ENCODE measurements around the gene MLXIPL. TPM values are rescaled to one million over a fixed set of nuclear protein-coding genes. Genes with fewer than 3 reads are reported as not detected.

The MLXIPL gene
- total and polyA plus RNA-seq, 7 donors: 11.1 to 65.2 (median 22.9) TPM

DNA sequence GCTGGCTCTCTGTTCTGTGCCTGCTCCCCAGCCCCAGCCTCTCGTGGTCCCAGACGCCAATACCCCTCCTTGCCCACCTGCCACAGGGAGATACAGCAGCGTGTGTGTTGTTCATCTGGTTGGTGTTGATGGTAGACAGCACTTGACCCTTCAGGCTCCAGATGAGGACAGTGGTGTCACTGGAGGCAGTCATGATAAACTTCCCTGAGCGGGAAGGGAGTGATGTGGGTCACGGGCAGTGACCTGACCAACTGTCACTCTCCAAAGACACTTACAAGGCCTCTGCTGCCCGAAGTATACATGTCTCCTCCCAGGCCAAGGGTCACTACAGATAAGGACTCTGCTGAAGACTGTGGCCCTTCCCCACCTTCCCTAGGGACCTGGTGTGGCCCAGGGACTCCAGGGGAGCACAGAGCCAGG, 51.5 kb downstream of the MLXIPL start:
- WGBS, 3 donors: 78 to 89% (median 85%) methylated on average over 6 of the region's 6 CpGs
- Histone ChIP-seq H3K9me3 (no peaks in the 10 kb centered on the region), H3K4me1 (peaks cover 10% of the 10 kb centered on the region), H3K27me3 (ENCODE audit: insufficient read depth in 3 of 3, low read length in 2 of 3) (no peaks in the 10 kb centered on the region), H3K36me3 (ENCODE audit: insufficient read depth in 1 of 2, low read depth in 1 of 2) (peaks cover 18 to 72% of the 10 kb centered on the region in 2 donors), H3K4me3 (no peak overlapping the region), H3K27ac (no peak overlapping the region)
- intact Hi-C loops (cut with DNase I): no loop called here
- ATAC-seq (no peak), DNase-seq (no peak)
- TF ChIP-seq, protein P1, sequence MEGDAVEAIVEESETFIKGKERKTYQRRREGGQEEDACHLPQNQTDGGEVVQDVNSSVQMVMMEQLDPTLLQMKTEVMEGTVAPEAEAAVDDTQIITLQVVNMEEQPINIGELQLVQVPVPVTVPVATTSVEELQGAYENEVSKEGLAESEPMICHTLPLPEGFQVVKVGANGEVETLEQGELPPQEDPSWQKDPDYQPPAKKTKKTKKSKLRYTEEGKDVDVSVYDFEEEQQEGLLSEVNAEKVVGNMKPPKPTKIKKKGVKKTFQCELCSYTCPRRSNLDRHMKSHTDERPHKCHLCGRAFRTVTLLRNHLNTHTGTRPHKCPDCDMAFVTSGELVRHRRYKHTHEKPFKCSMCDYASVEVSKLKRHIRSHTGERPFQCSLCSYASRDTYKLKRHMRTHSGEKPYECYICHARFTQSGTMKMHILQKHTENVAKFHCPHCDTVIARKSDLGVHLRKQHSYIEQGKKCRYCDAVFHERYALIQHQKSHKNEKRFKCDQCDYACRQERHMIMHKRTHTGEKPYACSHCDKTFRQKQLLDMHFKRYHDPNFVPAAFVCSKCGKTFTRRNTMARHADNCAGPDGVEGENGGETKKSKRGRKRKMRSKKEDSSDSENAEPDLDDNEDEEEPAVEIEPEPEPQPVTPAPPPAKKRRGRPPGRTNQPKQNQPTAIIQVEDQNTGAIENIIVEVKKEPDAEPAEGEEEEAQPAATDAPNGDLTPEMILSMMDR (IDR thresholded peaks at IDR 0.05): no peak

DNA sequence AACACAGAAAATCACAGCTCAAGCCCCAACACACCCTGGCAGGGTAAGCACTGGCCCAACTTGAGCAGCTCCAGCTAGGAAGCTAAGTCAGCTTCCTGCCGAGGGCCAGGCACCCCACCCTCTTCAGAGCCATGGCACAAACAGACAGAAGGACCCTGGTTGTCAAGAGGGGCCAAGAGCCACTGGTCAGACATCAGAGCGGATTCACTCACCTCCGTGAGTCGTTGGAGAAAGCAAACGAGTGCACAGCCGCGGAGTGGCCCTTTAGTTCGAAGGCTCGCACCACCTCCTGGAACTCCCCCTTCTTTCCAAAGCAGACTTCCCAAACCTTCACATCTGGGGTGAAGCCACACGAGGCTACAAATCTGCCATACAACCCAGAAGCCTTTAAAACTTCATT, 53.3 kb downstream of the MLXIPL start:
- TF ChIP-seq, protein P1 (IDR thresholded peaks at IDR 0.05): no peak
- Histone ChIP-seq H3K27ac (no peak overlapping the region), H3K4me1 (no peaks in the 10 kb centered on the region), H3K27me3 (ENCODE audit: insufficient read depth in 3 of 3, low read length in 2 of 3) (no peaks in the 10 kb centered on the region), H3K36me3 (ENCODE audit: insufficient read depth in 1 of 2, low read depth in 1 of 2) (peaks cover 18 to 72% of the 10 kb centered on the region in 2 donors), H3K4me3 (no peak overlapping the region), H3K9me3 (no peaks in the 10 kb centered on the region)
- WGBS, 3 donors: 92 to 94% (median 93%) methylated on average over 10 of the region's 10 CpGs
- DNase-seq: no peak
- ATAC-seq: no peak
- intact Hi-C loops (cut with DNase I): no loop called here

DNA sequence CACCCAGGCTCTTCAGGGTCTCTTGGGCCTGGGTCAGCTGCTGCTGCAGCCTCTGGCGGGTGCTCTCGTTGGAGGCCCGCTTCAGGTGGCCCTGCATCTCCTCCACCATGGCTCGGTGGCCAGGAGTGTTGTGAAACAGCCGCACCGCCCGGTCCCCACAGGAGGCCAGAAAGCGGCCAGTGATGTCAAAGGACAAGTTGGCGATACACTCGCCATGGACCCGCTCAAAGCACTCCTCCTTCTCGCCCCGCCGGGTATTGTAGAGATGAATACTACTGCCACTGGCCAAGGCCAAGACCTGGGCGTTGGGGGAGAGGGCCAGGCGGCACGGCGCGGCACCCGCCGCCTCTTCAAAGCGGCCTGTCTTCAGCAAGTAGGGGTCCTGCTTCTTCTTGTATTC, 53.8 kb downstream of the MLXIPL start:
- 93 to 97% (median 96%) methylated on average over 19 to 22 of the region's 22 CpGs for WGBS, 3 donors
- H3K36me3 ChIP-seq (ENCODE audit: insufficient read depth in 1 of 2, low read depth in 1 of 2): peaks cover 18 to 69% of the 10 kb centered on the region in 2 donors

DNA sequence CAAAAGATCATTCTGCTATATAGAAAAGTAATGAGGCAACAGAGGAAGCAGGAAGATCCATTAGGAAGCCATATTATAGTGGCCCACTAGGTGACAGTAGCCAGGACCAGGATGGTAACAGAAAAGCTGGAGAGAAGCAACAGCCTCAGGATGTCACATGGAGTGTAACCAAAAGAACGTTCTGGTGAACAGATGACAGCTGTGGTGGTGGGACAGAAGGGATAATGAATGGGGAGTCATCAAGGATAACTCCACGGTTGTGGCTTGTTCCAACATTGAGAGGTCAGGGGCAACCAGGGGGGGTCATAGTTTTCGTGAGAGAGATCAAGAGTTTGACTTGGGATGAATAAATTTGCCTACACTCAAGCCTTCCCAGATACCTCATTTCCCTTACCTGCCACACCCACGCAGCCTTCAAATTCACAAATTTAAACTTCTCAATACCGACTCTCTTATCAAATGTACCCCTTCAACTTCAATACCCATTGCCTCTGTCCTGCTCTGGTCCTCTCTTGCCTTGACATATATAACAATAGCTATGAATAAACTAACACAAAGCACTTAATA, 55.2 kb downstream of the MLXIPL start:
- Histone ChIP-seq H3K4me3 (no peak overlapping the region), H3K36me3 (ENCODE audit: insufficient read depth in 1 of 2, low read depth in 1 of 2) (peaks cover 12 to 56% of the 10 kb centered on the region in 2 donors), H3K9me3 (no peaks in the 10 kb centered on the region), H3K27me3 (ENCODE audit: insufficient read depth in 3 of 3, low read length in 2 of 3) (no peaks in the 10 kb centered on the region), H3K27ac (no peak overlapping the region), H3K4me1 (no peaks in the 10 kb centered on the region)
- TF ChIP-seq, protein P1 (IDR thresholded peaks at IDR 0.05): no peak
- DNase-seq: no peak
- 69 to 78% (median 71%) methylated on average over 5 of the region's 5 CpGs for WGBS, 3 donors
- intact Hi-C loops (cut with DNase I): no loop called here
- no peak for ATAC-seq

More for the DNA sequence above, 53.8 kb downstream of the MLXIPL start:
- intact Hi-C loops (cut with DNase I): no loop called here
- no peaks in the 10 kb centered on the region for H3K9me3 ChIP-seq
- no peak overlapping the region for H3K27ac ChIP-seq
- H3K4me1 ChIP-seq: no peaks in the 10 kb centered on the region
- no peaks in the 10 kb centered on the region for H3K27me3 ChIP-seq (ENCODE audit: insufficient read depth in 3 of 3, low read length in 2 of 3)
- ATAC-seq (no peak), DNase-seq (no peak)
- TF ChIP-seq, protein P1 (IDR thresholded peaks at IDR 0.05): no peak
- no peak overlapping the region for H3K4me3 ChIP-seq
